ENCODE data around the gene CT45A10.
"Not testable (repeated sequence)": the region's sequence is repeated elsewhere in the genome, so short reads cannot be mapped to it uniquely, and the experiment has no call there.

The CT45A10 gene, protein sequence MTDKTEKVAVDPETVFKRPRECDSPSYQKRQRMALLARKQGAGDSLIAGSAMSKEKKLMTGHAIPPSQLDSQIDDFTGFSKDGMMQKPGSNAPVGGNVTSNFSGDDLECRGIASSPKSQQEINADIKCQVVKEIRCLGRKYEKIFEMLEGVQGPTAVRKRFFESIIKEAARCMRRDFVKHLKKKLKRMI

DNA sequence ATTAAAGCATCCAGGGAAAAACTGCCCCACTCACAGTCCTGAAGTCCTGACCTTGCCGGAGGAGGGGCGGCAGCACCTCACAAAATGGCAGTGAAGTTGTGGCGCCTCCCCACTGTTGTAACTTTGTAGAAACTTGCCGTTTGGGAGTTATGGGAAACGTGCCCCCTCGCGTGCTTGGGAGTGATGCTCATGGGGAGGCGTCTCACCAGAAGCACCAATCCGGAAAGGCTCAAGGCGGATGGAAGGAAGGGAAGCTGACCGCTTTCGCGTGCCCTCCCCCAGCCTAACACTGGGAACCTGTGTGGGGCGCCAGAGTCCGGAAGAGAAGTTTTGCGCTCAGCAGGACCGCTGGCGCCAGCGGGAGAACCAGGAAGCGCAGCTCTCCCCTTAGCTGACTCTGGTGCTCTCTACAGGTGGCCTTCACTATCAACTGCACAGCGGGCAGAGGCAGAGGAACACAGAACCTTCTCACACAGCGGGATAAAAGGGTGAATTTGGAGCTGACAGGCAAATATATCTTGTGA is at the start of gene CT45A10, which contains the start of gene SAGE1:
Gene CT45A10, minus strand, starts transcription at position 151 of the 524 bp plus-strand sequence. CDS start 8,100 bp downstream, outside the sequence.
Gene SAGE1, plus strand, starts transcription at position 423 of the 524 bp plus-strand sequence. CDS start 2,527 bp downstream, outside the sequence.
- no peak for DNase-seq (ENCODE audit: low read depth)

DNA sequence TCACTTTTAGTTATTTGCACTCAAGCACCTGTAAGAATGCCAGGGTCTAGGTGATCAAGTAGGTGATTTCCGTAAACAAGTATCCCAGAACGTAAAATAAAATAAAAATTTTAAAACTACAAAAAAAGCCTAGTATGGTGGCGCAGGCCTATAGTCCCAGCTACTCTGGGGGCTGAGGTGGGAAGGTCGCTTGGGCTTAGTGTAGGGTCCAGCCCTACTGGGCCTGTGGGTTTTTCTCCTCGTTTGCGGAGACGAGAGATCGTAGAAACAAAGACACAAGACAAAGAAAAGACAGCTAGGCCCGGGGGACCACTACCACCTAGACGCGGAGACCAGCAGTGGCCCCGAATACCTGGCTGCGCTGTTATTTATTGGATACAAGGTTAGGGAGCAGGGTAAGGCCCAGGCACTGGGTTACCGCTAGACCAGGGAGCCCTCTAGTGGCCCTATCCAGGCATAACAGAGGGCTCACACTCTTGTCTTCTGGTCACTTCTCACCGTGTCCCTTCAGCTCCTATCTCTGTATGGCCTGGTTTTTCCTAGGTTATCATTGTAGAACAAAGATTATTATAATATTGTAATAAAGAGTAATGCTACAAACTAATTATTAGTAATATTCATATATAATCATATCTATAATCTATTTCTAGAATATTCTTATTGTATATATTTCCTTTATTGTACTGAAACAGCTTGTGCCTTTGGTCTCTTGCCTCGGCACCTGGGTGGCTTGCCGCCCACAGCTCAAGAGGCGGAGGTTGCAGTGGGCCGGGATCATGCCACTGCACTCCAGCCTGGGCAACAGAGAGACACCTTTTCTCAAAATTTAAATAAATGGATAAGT is 38.6 kb upstream of the CT45A10 start:
- DNase-seq (ENCODE audit: low read depth) = peak; percentile 22

DNA sequence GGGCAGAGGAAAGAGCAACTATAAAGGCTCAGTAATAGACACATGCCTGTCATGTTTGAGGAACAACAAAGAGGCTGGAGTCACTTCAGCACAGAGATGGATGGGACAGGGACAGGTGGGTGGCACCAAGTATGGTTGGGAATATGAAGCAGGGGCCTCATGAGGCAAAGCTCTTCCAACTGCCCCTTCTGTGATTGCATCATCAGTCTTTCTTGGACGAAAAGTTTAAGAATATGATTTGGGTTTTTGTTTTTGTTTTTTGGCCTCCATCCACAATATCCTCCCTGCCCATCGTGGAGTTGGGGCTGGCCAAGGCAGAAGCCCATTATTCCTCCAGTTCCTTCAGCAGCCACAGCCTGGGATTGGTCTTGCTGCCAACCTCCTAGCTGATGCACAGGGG is 34.7 kb upstream of the CT45A10 start:
- no peak for DNase-seq (ENCODE audit: low read depth)

DNA sequence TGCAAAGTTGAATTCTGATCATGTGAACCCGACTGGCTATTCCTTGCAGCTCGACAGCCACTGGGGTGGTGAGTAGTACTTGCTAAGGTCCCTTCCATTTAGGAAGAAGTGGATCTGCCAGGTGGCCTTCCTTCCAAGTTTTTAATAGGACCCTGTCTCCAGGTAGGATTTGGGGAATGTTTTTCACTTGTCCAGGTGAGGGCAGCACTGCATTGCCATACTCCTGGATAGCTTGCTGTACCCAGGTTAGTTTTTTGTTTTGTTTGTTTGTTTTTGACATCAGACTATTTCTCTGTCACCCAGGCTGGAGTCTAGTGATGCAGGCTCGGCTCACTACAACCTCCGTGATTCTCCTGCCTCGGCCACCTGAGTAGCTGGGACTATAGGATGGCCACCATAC is 30.1 kb upstream of the CT45A10 start:
- no peak for DNase-seq (ENCODE audit: low read depth)

DNA sequence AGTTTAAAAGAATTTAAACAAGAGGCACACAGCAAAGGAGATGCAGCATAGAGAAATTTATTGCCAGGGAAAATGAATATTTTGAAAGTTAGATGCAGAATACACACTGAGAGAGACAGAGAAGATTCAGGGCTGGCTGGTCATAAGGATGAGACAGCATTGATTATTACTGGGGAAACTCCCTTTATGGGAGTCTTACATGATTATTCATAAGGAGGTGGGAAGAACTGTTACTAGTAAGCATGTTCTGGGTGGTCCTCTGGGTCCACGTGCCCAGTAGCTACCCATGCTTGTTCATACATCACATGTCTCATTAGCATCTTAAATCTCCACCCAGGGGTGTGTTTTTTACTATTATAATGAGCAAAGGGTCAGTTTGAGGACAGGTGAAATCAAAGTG is 27.3 kb upstream of the CT45A10 start:
- DNase-seq (ENCODE audit: low read depth) = not testable (repeated sequence)

DNA sequence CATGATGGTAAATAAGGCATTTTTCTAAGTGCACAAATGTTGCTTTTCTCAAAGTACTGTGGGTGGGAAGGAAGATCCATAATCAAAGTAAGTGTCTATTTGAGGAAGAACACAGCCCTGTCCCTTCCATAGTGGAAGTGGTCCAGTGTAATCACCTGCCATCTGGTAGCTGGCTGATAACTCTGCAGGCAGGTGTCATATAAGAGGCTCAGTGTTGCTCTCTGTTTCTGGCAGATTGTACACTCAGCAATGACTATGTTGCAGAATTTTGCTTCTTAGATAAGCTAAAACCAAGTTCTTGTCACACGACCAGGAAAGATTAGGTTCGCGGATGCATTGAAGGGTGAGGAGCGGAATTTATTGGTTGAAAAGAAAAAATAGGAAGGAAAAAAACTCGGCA is 21.2 kb upstream of the CT45A10 start:
- DNase-seq (ENCODE audit: low read depth) = no peak

DNA sequence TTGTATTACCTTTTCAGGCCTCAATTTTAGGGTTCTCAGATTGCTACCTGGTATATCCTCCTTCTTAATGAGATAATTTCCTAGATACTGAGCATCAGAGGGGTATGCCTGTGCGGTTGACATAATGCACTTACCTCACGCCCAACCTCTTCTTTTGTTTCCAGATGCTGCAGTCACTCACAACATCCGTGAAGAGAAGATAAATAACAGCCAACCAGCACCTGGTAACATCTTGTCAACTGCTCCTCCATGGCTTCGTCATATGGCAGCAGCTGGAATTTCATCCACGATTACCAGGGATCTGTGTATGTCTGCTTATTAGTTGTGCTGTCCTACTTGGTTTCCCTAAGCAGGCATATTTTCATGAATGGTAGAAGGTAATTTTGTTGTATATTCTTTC is 17.0 kb upstream of the CT45A10 start:
- no peak for DNase-seq (ENCODE audit: low read depth)

DNA sequence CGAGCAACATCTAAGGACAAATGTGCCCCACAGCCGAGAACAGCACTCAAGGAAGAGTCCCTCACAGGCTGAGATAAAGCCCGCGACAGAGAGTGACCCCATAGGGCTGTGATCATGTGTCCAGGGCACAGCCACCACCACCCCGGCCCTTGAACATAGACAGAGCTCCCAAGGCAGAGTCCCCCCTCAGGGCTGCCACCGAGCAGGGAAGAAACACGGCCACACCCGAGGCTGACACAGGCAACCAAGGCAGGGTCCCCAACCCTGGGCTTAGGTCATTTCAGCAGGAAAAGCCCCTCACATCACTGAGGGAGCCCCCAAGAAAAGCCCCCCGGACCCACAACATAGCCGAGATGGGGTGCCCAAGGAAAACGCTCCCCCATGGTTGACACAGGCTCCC is 463 bp downstream of the CT45A10 start:
- DNase-seq (ENCODE audit: low read depth) = no peak

DNA sequence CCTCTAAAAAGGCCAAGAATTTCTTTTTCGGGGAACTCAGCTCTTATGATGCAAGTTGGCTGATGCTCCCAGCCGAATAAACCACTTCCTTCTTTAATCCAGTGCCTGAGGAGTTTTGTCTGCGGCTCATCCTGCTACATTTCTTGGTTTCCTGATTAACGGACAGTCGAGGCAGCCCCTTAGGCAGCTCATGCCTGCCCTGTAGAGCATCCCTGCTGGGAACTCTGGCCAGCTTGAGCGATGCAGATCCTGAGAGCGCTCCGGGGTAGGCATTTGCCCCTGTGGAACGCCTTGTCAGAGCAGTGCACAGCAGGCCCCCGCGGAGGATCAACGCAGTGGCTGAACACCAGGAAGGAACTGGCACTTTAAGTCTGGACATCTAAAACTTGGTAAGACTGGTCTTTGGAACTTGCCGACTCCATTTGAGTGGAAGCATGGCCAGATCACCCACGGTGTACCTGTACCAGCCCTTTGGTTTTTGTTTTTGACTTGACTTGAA is 3.1 kb downstream of the CT45A10 start:
- no peak for DNase-seq (ENCODE audit: low read depth)

DNA sequence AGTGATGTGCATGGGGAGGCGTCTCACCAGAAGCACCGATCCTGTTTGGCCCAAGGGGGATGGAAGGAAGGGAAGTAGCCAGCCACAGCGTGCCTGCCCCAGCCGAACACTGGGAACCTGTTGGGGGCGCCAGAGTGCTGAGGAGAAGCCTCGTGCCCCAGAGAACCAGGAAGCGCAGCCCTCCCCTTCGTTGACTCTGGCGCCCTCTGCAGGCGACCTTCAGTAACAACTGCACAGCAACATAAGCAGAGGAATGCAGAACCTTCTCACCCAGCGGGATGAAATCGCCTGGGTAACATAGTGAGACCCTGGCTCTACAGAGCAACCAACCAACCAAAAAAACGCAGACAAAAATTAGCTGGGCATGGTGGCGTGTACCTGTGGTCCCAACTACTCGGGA is 4.3 kb downstream of the CT45A10 start:
- DNase-seq (ENCODE audit: low read depth) = peak; percentile 22

DNA sequence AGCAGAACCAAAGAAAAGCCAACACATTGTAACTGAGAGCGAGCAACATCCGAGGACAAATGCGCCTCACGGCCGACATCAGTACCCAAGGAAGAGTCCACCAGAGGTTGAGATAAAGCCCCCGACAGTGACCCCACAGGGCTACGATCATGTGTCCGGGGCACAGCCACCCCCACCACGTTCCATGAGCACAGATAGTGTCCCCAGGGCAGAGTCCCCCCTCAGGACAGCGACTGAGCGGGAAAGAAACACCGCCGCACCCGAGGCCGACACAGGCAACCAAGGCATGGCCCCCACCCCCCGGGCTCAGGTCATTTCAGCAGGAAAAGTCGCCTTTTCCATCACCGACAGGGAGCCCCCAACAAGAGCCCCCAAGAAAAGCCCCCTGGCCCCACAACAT is 5.0 kb downstream of the CT45A10 start:
- not testable (repeated sequence) for DNase-seq (ENCODE audit: low read depth)

DNA sequence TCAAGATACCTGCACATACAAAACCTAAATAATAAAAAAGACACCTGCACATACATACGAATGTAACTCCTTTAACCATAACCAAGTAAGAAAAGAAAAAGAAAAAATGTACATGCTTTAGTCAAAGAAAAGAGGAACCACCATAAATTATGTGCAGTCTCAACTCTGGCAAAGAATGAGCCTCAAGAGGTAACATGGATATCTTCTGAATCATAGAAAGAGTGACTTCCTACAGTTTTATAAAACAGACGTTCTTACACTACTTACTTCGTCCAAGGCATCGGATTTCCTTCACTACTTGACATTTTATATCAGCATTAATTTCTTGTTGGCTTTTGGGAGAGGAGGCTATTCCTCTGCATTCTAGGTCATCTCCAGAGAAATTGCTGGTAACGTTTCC is 10.5 kb downstream of the CT45A10 start:
- DNase-seq (ENCODE audit: low read depth) = not testable (repeated sequence)

DNA sequence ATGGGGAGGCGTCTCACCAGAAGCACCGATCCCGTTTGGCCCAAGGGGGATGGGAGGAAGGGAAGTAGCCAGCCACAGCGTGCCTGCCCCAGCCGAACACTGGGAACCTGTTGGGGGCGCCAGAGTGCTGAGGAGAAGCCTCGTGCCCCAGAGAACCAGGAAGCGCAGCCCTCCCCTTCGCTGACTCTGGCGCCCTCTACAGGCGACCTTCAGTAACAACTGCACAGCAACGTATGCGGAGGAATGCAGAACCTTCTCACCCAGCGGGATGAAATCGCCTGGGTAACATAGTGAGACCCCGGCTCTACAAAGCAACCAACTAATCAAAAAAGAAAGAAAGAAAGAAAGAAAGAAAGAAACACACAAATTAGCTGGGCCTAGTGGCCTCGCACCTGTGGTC is 21.5 kb downstream of the CT45A10 start, which contains the start of gene CT45A9:
Gene CT45A9, minus strand, starts transcription at position 101 of the 400 bp plus-strand sequence. CDS start 3,751 bp downstream, outside the sequence.
- not testable (repeated sequence) for DNase-seq (ENCODE audit: low read depth)

DNA sequence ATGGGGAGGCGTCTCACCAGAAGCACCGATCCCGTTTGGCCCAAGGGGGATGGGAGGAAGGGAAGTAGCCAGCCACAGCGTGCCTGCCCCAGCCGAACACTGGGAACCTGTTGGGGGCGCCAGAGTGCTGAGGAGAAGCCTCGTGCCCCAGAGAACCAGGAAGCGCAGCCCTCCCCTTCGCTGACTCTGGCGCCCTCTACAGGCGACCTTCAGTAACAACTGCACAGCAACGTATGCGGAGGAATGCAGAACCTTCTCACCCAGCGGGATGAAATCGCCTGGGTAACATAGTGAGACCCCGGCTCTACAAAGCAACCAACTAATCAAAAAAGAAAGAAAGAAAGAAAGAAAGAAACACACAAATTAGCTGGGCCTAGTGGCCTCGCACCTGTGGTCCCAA is 38.8 kb downstream of the CT45A10 start, which contains the start of gene CT45A8:
Gene CT45A8, minus strand, starts transcription at position 101 of the 400 bp plus-strand sequence. CDS start 3,755 bp downstream, outside the sequence.
- not testable (repeated sequence) for DNase-seq (ENCODE audit: low read depth)

DNA sequence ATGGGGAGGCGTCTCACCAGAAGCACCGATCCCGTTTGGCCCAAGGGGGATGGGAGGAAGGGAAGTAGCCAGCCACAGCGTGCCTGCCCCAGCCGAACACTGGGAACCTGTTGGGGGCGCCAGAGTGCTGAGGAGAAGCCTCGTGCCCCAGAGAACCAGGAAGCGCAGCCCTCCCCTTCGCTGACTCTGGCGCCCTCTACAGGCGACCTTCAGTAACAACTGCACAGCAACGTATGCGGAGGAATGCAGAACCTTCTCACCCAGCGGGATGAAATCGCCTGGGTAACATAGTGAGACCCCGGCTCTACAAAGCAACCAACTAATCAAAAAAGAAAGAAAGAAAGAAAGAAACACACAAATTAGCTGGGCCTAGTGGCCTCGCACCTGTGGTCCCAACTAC is 56.1 kb downstream of the CT45A10 start, which contains the start of gene CT45A7:
Gene CT45A7, minus strand, starts transcription at position 101 of the 400 bp plus-strand sequence. CDS start 3,747 bp downstream, outside the sequence.
- not testable (repeated sequence) for DNase-seq (ENCODE audit: low read depth)
